Heart left ventricle (tissue), 13 donors: ENCODE data around the gene FOXN3.

Experiments used
- CTCF ChIP-seq, 12 donors: fragments of 200-600 bp; sonication (generic) in 4 of 12; IDR thresholded peaks; one replicate each; pipeline versions ENCODE4 v1.5.0 to v1.8.0; 2018 to 2022; ENCODE audit warnings: antibody characterized with exemption in 12 of 12, mild to moderate bottlenecking in 5 of 12
- POLR2A ChIP-seq, 2 donors: fragments of 450-650 bp; IDR thresholded peaks; one replicate each; pipeline ENCODE4 v1.6.1; 2017; ENCODE audit warnings: antibody characterized with exemption in 2 of 2, mild to moderate bottlenecking in 2 of 2, moderate library complexity in 2 of 2
- donor health status: ischemic (EF 13 %, LVEDD 7.1; RV severe dilation, severe dysfunction).
- donor health status: DM: no; HTN: yes; CAD: no.
- donor health status: DM: no; HTN: no; CAD: no.
- donor health status: ischemic (EF 25% LVEDD 6.9; RV normal size, moderate dysfunction).
- donor health status: ischemic (EF 25% LVEDD 5.7; RV mildly dilated, moderate dysfunction).
- donor health status: ischemic (EF 35%, LVEDD 5.7; RV mildly dilated, moderate dysfunction).
- donor health status: nonischemic (EF 11% LVEDD 7.7; RV severe dilation, severe dysfunction).
- donor health status: DM: yes; HTN: yes; CAD: no.
- donor health status: PGD.
- donor health status: ischemic (EF 29% LVEDD 5.4; RV normal size, mild dysfunction).
- donor health status: nonischemic (EF 23%, LVEDD 6.1; RV moderate dilation, normal function).

DNA sequence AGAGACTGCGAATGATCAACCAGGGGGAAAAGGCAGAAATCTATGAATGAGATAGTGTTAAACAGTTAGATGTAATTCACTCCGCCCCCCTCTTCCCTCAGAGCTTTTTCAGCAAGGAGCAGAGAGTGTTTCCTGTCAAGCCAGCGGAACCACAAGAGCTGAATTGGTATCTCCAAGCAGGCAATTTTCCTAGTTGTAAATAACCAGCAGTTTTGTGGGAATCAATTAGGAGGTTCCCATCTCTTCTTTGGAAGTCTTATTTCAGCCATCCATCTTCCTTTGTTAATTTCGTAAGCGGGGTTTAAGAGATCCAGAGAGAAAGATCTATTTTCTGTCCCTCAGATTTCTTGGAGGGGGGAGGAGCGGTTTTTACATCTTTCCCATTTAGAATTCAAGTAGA is 178.0 kb downstream of the FOXN3 start:
- no peak for TF ChIP-seq CTCF (IDR thresholded peaks at IDR 0.05)
- TF ChIP-seq POLR2A (IDR thresholded peaks at IDR 0.05), result no peak
